Endothelial cell of umbilical vein (primary cell): ENCODE data around the gene FGFRL1.

Experiments
- EZH2 ChIP-seq: IDR thresholded peaks from 2 replicates; pipeline ENCODE4 v1.6.1; 2012; ENCODE audit warnings: borderline replicate concordance, low read depth, mild to moderate bottlenecking, moderate library complexity, low read length, inconsistent platforms; ENCODE audit not compliant: severe bottlenecking
- JUN ChIP-seq: IDR thresholded peaks from 2 replicates; pipeline ENCODE4 v1.6.1; 2011; ENCODE audit warnings: borderline replicate concordance, low read depth; ENCODE audit not compliant: insufficient read length, insufficient read depth

DNA sequence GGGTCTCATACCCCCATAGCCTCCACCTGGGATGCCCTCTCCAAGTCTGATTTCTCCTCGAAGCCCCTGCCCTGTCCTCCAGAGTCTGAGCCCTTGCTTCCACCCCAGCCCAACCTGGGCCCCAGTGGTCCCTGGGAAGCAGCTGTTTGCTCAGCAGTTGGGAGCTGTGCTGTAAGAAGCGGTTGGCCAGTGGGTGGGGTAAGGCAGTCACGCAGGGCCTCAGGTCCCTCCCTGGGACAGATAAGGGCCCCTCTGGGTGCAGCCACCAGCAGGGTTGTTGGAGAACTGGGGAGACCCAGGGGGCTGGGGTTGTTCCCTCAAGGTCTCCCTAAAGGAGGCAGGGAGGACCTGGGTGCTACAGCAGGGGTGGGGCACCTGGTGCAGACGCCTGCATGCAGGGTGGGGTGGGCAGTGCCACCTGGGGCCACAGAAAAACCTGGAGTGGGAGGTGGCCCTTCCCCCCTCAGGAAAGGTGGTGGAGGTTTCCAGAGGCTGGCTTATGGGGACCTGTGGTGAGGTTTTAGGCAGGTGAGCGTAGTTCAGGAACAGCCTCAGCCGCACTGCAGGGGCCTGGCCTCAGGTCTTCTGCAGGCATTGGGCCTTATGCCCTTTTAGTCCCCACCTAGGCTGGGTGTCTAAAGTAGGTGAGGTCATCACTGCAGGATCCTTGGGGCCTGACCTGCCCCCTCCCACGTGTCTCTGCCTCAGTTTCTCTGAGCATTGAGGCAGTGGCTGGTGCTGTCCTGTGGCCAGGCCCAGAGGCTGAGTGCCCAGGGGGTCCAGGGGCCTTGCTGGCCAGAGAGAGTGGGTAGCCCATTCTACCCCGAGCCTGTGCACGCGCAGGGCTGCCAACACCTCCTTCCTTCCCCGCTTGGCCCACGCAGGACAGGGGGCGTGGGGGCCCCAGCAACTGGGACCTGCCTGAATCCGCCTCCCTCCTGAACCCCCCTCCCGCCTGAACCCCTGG lies 15.1 kb upstream of the FGFRL1 start:
- TF ChIP-seq EZH2 (no peak), JUN (no peak)
